NCI-H146 (cell line): ENCODE data around the gene PRSS50.
A peak's percentile ranks its signal among the peaks of the same experiment; 100 is the strongest.

Experiments
- DNase-seq: peaks from one replicate; lab custom pipeline; 2025; lab: John Stamatoyannopoulos, UW

Gene PRSS50

DNA sequence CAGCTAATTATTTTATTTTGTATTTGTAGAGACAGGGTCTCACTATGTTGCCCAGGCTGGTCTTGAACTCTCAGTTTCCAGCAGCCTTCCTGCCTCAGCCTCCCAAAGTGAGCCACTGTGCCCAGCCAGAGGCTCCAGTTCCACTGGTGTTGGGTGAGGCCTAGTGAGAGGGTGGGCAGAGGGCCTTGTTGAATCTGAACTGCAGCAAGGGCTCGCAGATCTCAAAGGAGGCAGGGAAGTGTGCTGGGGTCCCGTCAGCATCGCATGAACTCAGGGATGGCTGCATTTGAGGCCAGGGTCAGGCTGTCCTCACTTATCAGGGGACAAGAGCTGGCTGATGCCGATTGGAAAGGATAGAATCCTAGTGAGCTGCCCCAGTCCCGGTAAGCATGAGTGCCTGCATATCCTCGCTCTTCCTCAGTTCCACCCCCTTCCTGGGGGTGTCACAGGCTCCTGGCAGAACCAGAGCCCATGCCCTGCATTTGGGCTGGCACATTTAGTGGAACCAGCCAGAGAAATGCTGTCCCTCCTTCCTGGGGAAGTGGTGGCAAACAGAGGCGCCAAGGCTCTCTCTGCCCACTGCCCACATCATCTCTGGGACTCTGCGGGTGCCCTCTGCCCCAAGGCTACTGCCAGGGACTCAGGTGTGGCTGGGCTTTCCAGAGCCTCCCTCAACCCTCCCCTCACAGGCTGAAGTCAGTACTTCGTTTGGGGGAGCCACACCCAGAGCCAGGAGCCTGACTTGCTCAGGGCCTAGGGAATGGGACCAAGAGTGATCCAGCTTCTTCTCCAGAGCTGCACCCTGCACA, 48.3 kb downstream of the PRSS50 start:
- DNase-seq, result no peak

DNA sequence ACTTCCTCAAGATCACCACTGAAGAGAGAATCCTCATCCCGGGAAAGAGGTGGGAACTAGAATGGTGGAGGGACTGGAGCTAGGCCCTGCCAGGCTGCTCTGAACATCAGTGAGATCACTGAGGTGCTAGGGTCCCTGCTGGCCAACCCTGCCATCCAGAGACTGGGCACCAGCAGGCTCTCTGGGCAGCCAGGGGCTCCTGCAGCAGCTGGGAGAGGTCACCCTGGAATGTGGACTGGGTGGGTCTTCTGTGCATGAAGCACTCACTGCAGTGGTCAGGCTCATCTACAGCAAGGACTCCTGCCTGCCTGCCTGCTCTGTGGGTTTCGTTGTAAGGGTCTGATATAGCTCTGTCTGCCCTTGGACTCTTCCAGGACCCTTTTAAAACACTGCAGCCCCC, 49.1 kb downstream of the PRSS50 start:
- DNase-seq, result no peak

GRCh38 chr3:46668116-46668515, 49.6 kb downstream of the PRSS50 start:
- DNase-seq, result no peak

DNA sequence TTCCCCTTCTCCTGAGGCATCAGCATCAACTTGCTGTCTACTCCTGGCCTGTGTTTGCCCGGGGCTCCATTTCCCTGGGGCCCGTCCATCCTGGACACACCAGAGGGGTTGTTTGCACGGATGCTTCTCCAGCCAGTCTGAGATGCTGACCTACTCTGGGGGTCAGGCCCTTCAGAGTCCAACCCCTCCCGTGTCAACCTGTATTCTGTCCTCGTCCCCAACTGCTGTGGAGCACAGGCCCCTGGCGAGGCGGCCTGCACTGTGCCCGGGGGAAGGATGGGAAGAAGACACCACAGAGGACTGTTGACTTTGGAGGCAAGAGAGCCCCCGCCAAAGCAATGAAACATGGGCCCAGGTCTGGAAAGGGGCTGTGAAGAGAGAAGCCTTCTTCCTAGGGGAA, 50.0 kb downstream of the PRSS50 start:
- DNase-seq, result no peak

DNA sequence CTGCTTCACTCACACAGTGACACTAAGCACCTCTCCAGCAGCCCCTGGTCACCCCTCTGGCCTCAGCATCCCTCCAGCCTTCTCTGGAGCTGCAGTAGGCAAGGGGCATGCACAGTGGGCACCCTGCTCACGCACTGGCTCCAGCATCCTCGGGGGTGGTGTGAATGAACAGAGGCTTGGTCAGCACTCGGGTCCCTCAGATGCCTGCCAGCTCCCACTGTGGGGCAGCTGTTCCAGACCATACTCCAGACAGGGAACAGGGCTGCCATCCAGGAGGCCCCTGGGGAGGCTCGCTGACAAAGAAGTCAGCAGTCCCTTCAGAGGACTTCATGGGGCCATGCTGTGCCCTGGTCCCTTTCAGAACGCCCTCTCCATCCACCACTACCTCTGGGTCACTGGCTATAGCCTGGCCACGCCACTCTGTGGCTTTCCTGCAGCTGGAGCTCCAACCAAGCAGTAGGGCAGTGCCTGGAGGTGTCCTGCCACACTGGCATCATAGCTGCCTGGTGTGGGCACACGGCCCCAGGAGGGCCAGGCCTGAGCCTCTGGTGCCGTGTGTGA, 50.5 kb downstream of the PRSS50 start:
- DNase-seq, result no peak

DNA sequence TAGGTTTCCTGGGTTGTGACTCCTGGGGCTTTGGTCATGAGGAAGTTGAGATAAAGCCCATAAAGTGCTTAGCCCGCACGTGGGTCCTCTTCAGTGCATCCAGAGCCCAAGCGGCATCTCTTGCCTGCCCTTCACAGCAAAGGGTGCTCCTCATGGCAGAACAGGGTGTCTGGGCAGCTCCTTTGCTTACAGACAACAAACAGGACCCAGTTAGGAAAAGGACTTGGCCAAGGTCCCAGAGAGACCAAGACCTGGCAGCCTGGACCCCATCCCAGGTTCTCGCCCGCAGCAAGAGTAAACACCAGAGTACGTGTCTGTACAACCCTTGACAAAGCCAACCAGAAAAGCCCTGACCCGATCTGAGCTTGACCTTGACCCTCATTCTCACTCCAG, 51.2 kb downstream of the PRSS50 start:
- no peak for DNase-seq

GRCh38 chr3:46665763-46666452, 51.8 kb downstream of the PRSS50 start:
- peak; percentile 71 for DNase-seq

- no peak for DNase-seq
Measured at GRCh38 chr3:46664971-46665762, 52.5 kb downstream of the PRSS50 start.

- DNase-seq, result no peak
Measured at GRCh38 chr3:46664188-46664970, 53.3 kb downstream of the PRSS50 start.

DNA sequence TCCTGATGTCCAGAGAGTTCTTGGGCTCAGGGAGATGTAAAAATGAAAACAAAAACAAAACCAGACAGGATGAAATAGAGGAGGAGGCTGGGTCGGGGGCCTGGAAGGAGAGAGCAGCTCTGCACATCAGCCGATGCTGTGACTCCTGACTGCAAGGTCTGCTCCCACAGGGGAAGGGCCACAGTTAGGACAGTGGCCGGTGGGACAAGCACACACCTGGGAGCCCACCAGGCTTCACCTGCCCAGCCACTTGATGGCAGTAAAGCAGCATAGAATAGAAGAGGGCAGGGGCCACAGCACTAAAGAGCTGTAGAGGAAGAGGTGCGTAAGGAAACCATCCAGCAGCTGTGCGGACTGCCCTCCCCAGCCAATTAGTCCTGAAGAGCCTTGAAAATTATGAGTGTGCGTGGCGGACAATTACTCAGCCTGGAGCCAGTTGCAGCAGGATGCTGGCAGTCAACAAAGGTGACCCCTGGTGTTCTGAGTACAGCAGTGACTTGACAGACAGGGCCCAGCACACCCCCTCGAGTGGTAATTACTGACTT, 54.0 kb downstream of the PRSS50 start:
- DNase-seq, result peak; percentile 96

DNA sequence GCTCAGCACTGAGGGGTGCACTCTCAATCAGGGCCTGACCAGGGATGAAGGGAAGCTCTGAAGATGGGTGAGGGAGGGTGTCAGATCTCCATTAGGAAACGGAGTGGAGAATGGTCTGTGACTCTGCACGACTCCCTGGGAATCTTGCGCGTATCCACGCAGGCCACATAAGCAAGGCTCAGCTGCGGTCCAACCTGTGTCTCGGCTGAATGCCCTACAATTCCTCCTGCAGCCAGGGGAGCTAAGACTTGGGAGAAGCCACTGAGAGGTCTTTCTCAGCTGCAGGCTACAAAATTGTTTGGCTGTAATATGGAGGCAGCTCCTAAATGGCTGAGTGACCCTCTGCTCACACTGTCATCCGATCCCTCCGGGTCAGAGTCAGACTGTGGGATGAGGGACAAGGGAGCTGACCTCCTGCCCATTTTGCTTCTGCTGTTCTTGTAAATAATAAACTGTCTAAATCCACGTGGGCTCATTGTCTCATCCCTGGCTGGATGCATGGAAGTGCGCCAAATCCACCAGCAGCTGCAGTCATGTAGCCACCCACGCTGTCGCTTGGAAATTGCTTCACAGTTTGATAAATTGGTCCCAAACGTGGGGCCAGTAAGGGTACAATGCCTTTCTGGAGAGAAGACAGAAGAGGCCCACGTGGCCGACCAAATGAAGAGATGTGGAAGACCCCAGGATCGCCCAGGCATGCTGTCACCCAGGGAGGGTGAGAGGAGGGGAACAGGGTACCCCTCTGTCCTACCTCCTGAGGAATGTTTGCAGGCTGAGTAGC, 54.7 kb downstream of the PRSS50 start:
- peak; percentile 58 for DNase-seq
